Left lobe of liver (tissue), 2 donors: ENCODE results near the gene RTKN. TPM values are rescaled to one million over a fixed set of nuclear protein-coding genes. Genes with fewer than 3 reads are reported as not detected.

Experiments
- ATAC-seq: fragments of 200-7000 bp; cut with Tn5 transposase; one replicate; pipeline ENCODE4 v1.9.1; 2020; ENCODE audit warnings: mild to moderate bottlenecking, moderate library complexity
- DNase-seq: peaks from one replicate; pipeline ENCODE4 v3.0.0-alpha.2; 2020; ENCODE audit warnings: low spot score
- total RNA-seq: library from RNA; stranded (reverse); gene quantifications from one replicate; pipeline ENCODE4 v1.2.1, GENCODE V29; 2021
- donor health status: DM: no; HTN: no; CAD: no; lungs with moderate emphysema.
- donor health status: DM: no; HTN: yes; CAD: no.

The RTKN gene
- total RNA-seq, 1 donor from 2014 or later: 114 TPM

GRCh38 chr2:74387346-74387745, 54.4 kb downstream of the RTKN start:
- ATAC-seq (no peak), DNase-seq (no peak)

- DNase-seq: no peak
- ATAC-seq: no peak
Measured at GRCh38 chr2:74385396-74385795, 56.3 kb downstream of the RTKN start.

- DNase-seq: no peak
- ATAC-seq: no peak
Measured at GRCh38 chr2:74384051-74384450, 57.7 kb downstream of the RTKN start.

- ATAC-seq: peak; percentile 96
Measured at GRCh38 chr2:74383254-74383653, 58.5 kb downstream of the RTKN start.

GRCh38 chr2:74381751-74382150, 60.0 kb downstream of the RTKN start:
- ATAC-seq (no peak), DNase-seq (no peak)

More at GRCh38 chr2:74383254-74383653, 58.5 kb downstream of the RTKN start:
- DNase-seq: peak; percentile 61

- no peak for DNase-seq
Measured at GRCh38 chr2:74379851-74380789, 61.6 kb downstream of the RTKN start, which contains the start of gene DCTN1. DCTN1 (minus strand) TSS chr2:74380311; CDS start chr2:74380037, 274 bp downstream.

GRCh38 chr2:74378007-74378406, 63.7 kb downstream of the RTKN start:
- DNase-seq: no peak
- ATAC-seq: no peak

More at GRCh38 chr2:74379851-74380789, 61.6 kb downstream of the RTKN start, which contains the start of gene DCTN1:
- ATAC-seq: peak; percentile 20

GRCh38 chr2:74375838-74376237, 65.9 kb downstream of the RTKN start:
- DNase-seq: no peak
- ATAC-seq: no peak

Other genes with a start within 250 kb of the RTKN start
- 1.7 TPM for gene MTHFD2, start 243.3 kb downstream of the RTKN start, total RNA-seq
- 1.2 TPM for gene SLC4A5, start 98.5 kb downstream of the RTKN start, total RNA-seq
- 41.3 TPM for gene DCTN1, start 61.6 kb downstream of the RTKN start, total RNA-seq
- 0.38 TPM for gene C2orf81, start 20.3 kb downstream of the RTKN start, total RNA-seq
- gene WDR54, start 20.2 kb downstream of the RTKN start, total RNA-seq: 1.5 TPM
- gene INO80B, start 13.2 kb upstream of the RTKN start, total RNA-seq: 16.5 TPM
- 38.8 TPM for gene WBP1, start 16.5 kb upstream of the RTKN start, total RNA-seq
- 53.3 TPM for gene MOGS, start 23.4 kb upstream of the RTKN start, total RNA-seq
- gene MRPL53, start 30.7 kb upstream of the RTKN start, total RNA-seq: 48.9 TPM
- gene CCDC142, start 41.1 kb upstream of the RTKN start, total RNA-seq: 14.0 TPM
- 39.8 TPM for gene TTC31, start 41.1 kb upstream of the RTKN start, total RNA-seq
- gene LBX2, start 57.7 kb upstream of the RTKN start, total RNA-seq: 7.7 TPM
- gene PCGF1, start 65.8 kb upstream of the RTKN start, total RNA-seq: 10.4 TPM
- 0.08 TPM for gene TLX2, start 72.5 kb upstream of the RTKN start, total RNA-seq
- gene DQX1, start 84.3 kb upstream of the RTKN start, total RNA-seq: 0.23 TPM
- 74.1 TPM for gene AUP1, start 87.8 kb upstream of the RTKN start, total RNA-seq
- 11.7 TPM for gene HTRA2, start 88.0 kb upstream of the RTKN start, total RNA-seq
- 0.86 TPM for gene LOXL3, start 112.0 kb upstream of the RTKN start, total RNA-seq
- 2.8 TPM for gene DOK1, start 112.8 kb upstream of the RTKN start, total RNA-seq
- gene M1AP, start 206.4 kb upstream of the RTKN start, total RNA-seq: not detected
- 2.6 TPM for gene SEMA4F, start 212.3 kb upstream of the RTKN start, total RNA-seq